ENCODE results near the gene PDGFA. TPM values are rescaled to one million over a fixed set of nuclear protein-coding genes. Genes with fewer than 3 reads are reported as not detected.

Gene PDGFA
- total and polyA plus RNA-seq, 2 donors, result 25.1 to 28.9 TPM

GRCh38 chr7:453597-454306 lies 65.9 kb downstream of the PDGFA start:
- DNase-seq (ENCODE audit: extremely low spot score), result no peak
- no peaks in the 10 kb centered on the region for H3K36me3 ChIP-seq (ENCODE audit: insufficient read depth)
- no peaks in the 10 kb centered on the region for H3K4me1 ChIP-seq (ENCODE audit: insufficient read depth)
- 93% methylated on average over 27 of the region's 27 CpGs for WGBS
- no peak overlapping the region for H3K4me3 ChIP-seq (ENCODE audit: low read depth, low read length)
- no peak overlapping the region for H3K27ac ChIP-seq (ENCODE audit: low read depth)

- Histone ChIP-seq H3K4me3 (ENCODE audit: low read depth, low read length) (no peak overlapping the region), H3K27ac (ENCODE audit: low read depth) (no peak overlapping the region), H3K4me1 (ENCODE audit: insufficient read depth) (no peaks in the 10 kb centered on the region), H3K36me3 (ENCODE audit: insufficient read depth) (no peaks in the 10 kb centered on the region)
- no peak for DNase-seq (ENCODE audit: extremely low spot score)
- 60% methylated on average over 21 of the region's 21 CpGs for WGBS
These were observed 66.7 kb downstream of the PDGFA start for GRCh38 chr7:452791-453455.

DNA sequence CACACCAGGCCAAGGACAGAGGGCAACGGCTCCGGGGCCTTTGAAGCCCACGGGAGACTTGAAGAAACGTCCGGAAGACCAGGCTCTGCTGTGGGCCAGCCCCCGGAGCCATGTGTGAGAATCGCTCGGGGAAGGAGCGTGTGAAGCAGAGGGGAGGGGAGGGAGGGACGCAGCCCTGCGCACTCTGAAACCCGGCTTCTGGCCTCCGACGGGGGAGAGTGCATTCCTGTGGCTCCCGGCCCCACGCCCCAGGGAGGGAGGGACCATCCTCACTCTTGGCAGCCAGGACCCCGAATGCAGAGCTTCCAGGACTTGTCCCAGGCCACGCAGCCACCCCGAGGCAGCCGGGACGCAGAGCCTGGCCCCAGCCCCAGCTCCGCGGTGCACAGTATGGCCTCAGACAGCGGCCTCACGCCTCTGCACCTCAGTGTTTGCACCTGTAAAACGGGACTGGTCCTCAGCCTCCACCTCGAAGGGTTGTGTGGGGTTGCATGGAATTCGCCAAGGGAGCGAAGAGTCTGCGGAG lies 67.4 kb downstream of the PDGFA start:
- Histone ChIP-seq H3K4me3 (ENCODE audit: low read depth, low read length) (no peak overlapping the region), H3K36me3 (ENCODE audit: insufficient read depth) (no peaks in the 10 kb centered on the region), H3K27ac (ENCODE audit: low read depth) (no peak overlapping the region), H3K4me1 (ENCODE audit: insufficient read depth) (no peaks in the 10 kb centered on the region)
- 19% methylated on average over 30 of the region's 30 CpGs for WGBS
- no peak for DNase-seq (ENCODE audit: extremely low spot score)

DNA sequence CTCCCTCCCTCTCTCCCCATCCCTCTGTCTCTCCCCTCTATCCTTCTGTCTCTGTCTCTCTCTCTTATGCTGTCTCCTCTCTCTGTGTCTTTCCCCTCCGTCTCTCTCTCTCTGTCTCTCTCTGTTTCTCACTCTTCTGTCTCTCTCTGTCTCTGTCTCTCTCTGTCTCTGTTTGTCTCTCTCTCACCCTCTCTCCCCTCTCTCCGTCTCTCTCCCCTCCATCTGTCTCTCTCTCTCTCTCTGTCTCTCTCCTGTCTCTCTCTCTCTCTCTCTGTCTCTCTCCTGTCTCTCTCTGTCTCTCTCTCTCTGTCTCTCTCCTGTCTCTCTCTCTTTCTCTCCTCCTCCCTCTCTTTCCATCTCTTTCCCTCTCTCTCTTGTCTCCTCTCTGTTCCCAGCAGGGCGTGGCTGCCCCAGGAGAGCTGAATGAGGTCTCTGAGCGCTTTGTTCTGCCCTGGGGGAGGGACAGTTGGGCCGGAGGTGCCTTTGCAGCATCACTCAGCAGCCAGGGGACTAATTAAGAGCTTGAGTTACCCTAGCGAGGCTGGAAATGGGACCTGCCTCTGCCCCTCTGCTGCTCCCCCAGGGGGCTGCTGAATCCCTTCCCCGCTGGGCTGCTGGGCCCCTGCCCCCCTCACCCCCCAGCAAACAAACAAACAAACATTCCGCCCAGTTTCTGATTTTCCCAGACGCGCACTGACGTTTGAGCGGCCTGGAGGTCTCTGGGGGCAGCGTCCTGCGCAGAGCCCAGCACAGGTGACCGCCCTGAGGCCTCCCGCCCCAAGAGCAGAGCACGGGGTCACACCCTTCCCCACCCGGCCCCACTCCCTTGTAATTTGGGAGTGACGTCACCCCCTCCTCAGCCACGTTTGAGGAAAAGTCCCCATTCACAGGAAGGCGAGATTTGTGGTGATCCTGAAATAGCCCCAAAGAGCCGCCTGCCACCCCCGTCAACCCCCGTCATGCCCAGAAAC lies 68.1 kb downstream of the PDGFA start:
- Histone ChIP-seq H3K4me1 (ENCODE audit: insufficient read depth) (no peaks in the 10 kb centered on the region), H3K4me3 (ENCODE audit: low read depth, low read length) (no peak overlapping the region), H3K27ac (ENCODE audit: low read depth) (no peak overlapping the region), H3K36me3 (ENCODE audit: insufficient read depth) (no peaks in the 10 kb centered on the region)
- DNase-seq (ENCODE audit: extremely low spot score), result no peak
- 62% methylated on average over 24 of the region's 24 CpGs for WGBS

- DNase-seq (ENCODE audit: extremely low spot score), result no peak
- Histone ChIP-seq H3K27ac (ENCODE audit: low read depth) (no peak overlapping the region), H3K4me3 (ENCODE audit: low read depth, low read length) (no peak overlapping the region), H3K4me1 (ENCODE audit: insufficient read depth) (no peaks in the 10 kb centered on the region), H3K36me3 (ENCODE audit: insufficient read depth) (no peaks in the 10 kb centered on the region)
- 68% methylated on average over 10 of the region's 10 CpGs for WGBS
These were observed 68.9 kb downstream of the PDGFA start for GRCh38 chr7:450741-451140.

- no peaks in the 10 kb centered on the region for H3K4me1 ChIP-seq (ENCODE audit: insufficient read depth)
- H3K36me3 ChIP-seq (ENCODE audit: insufficient read depth), result no peaks in the 10 kb centered on the region
- no peak overlapping the region for H3K4me3 ChIP-seq (ENCODE audit: low read depth, low read length)
- no peak for DNase-seq (ENCODE audit: extremely low spot score)
- H3K27ac ChIP-seq (ENCODE audit: low read depth), result no peak overlapping the region
- WGBS, result 91% methylated on average over 11 of the region's 11 CpGs
These were observed 69.6 kb downstream of the PDGFA start for GRCh38 chr7:450036-450435.

GRCh38 chr7:449324-450019 lies 70.2 kb downstream of the PDGFA start:
- H3K4me1 ChIP-seq (ENCODE audit: insufficient read depth), result no peaks in the 10 kb centered on the region
- 72% methylated on average over 17 of the region's 17 CpGs for WGBS
- no peak overlapping the region for H3K4me3 ChIP-seq (ENCODE audit: low read depth, low read length)
- no peak for DNase-seq (ENCODE audit: extremely low spot score)
- no peaks in the 10 kb centered on the region for H3K36me3 ChIP-seq (ENCODE audit: insufficient read depth)
- H3K27ac ChIP-seq (ENCODE audit: low read depth), result no peak overlapping the region

- H3K27ac ChIP-seq (ENCODE audit: low read depth), result no peak overlapping the region
- no peaks in the 10 kb centered on the region for H3K36me3 ChIP-seq (ENCODE audit: insufficient read depth)
- WGBS, result 86% methylated on average over 9 of the region's 9 CpGs
- DNase-seq (ENCODE audit: extremely low spot score), result no peak
- H3K4me3 ChIP-seq (ENCODE audit: low read depth, low read length), result no peak overlapping the region
- no peaks in the 10 kb centered on the region for H3K4me1 ChIP-seq (ENCODE audit: insufficient read depth)
These were observed 72.1 kb downstream of the PDGFA start for GRCh38 chr7:447523-447922.

Other genes starting within 250 kb of the PDGFA start
- gene FOXL3, start 229.7 kb downstream of the PDGFA start, total RNA-seq, result not detected
- not detected for gene FOXL3, start 229.7 kb downstream of the PDGFA start, polyA plus RNA-seq
- gene DNAAF5, start 206.9 kb upstream of the PDGFA start, total RNA-seq, result 10.6 TPM
- gene DNAAF5, start 206.9 kb upstream of the PDGFA start, polyA plus RNA-seq, result 20.9 TPM
- gene PRKAR1B, start 207.4 kb upstream of the PDGFA start, total RNA-seq, result 12.3 TPM
- 13.7 TPM for gene PRKAR1B, start 207.4 kb upstream of the PDGFA start, polyA plus RNA-seq

Measured in urinary bladder (tissue), 4 donors.